H1 (cell line): ENCODE measurements around the gene ADGRB3. TPM values are rescaled to one million over a fixed set of nuclear protein-coding genes. Genes with fewer than 3 reads are reported as not detected.

Experiments used
- CHD2 ChIP-seq: IDR thresholded peaks from 2 replicates; pipeline ENCODE4 v1.6.1; 2012; ENCODE audit warnings: low read length, improper control_type of control experiment
- CREB1 ChIP-seq: IDR thresholded peaks from 2 replicates; pipeline ENCODE4 v1.6.1; 2012; ENCODE audit warnings: inconsistent platforms
- RAD21 ChIP-seq, 2 experiments: IDR thresholded peaks in 1 of 2; conservative IDR thresholded peaks in 1 of 2; 2 replicates each; pipeline ENCODE4 v1.6.1; 2011; ENCODE audit warnings: low read depth in 2 of 2, low read length in 2 of 2, improper control_type of control experiment in 1 of 2, inconsistent platforms in 1 of 2, mild to moderate bottlenecking in 1 of 2, moderate library complexity in 1 of 2
- SIN3A ChIP-seq, 2 experiments: IDR thresholded peaks in 1 of 2; conservative IDR thresholded peaks in 1 of 2; 2 replicates each; pipeline ENCODE4 v1.6.1; 2011 to 2012; ENCODE audit warnings: low read length in 2 of 2, improper control_type of control experiment in 1 of 2, low read depth in 1 of 2, mild to moderate bottlenecking in 1 of 2
- TAF7 ChIP-seq: optimal IDR thresholded peaks from 2 replicates; pipeline ENCODE3; 2011; ENCODE audit warnings: low read depth, mild to moderate bottlenecking, inconsistent platforms, low read length, moderate library complexity, borderline replicate concordance
- polyA plus RNA-seq, 7 experiments: library from polyadenylated mRNA; depleted of rRNA in 3 of 7; stranded (reverse) in 5 of 7; unstranded in 2 of 7; fragments of >200 nt in 5 of 7; fragments of 200-250 nt in 2 of 7; gene quantifications; 1 replicate in 5 of 7; 2 replicates in 1 of 7; 4 replicates in 1 of 7; pipeline versions ENCODE4 v1.2.1 to v1.2.3, GENCODE V29; 2011 to 2013; ENCODE audit warnings: missing spikeins in 2 of 7, mixed read lengths in 2 of 7
- total RNA-seq: library from RNA; stranded (reverse); fragmentation: NEBNext Ultra II Directional; extraction: Animal tissue kit (Norgen Biotek cat#: 25700); gene quantifications from 2 replicates; pipeline ENCODE4 v1.2.1, GENCODE V29; 2021

The ADGRB3 gene
- total and polyA plus RNA-seq, 2 of the 8 experiments (the other 6 are each of a cell fraction or from before 2014, with no cell fraction given) = 0.35 to 1.2 TPM

- peak; percentile 9 to 21; a peak in 2 of 4 replicates for TF ChIP-seq RAD21 (IDR thresholded peaks at IDR 0.05 in 1 of 2, conservative IDR thresholded peaks at IDR 0.05 in 1 of 2; ENCODE audit: low read depth in 2 of 2, low read length in 2 of 2)
- TF ChIP-seq SIN3A (conservative IDR thresholded peaks at IDR 0.05 in 1 of 2, IDR thresholded peaks at IDR 0.05 in 1 of 2; ENCODE audit: low read depth in 1 of 2, low read length in 2 of 2) = peak; percentile 99
- TF ChIP-seq CREB1 = 0 out of 2 replicates have a peak, but pooled peaks have one; percentile 30
- peak; percentile 67 for TF ChIP-seq TAF7
- TF ChIP-seq CHD2 = no peak
Observed at GRCh38 chr6:69232911-69233448, 597.9 kb downstream of the ADGRB3 start (continued).
